Measurements from ENCODE around the gene TMEM132C.

DNA sequence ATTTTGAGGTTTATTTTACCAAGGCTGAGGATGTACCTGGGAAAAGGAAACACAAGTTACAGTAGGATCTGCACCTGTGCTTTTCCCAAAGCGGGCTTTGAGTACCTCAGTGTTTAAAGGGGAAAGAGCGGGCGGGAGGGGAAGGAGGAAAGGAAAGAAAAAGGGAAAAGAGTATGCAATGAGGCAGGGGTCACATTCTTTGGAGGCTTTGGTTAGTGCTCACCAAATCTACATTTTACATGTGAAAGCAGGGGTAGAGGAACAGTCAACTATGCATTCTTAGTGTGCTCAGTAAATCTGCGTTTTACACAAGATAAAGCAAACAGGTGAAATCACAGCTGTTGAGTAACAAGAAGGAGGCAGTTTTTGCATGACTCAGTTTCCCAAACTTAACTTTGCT, 242.2 kb downstream of the TMEM132C start:
- TF ChIP-seq, protein P1, sequence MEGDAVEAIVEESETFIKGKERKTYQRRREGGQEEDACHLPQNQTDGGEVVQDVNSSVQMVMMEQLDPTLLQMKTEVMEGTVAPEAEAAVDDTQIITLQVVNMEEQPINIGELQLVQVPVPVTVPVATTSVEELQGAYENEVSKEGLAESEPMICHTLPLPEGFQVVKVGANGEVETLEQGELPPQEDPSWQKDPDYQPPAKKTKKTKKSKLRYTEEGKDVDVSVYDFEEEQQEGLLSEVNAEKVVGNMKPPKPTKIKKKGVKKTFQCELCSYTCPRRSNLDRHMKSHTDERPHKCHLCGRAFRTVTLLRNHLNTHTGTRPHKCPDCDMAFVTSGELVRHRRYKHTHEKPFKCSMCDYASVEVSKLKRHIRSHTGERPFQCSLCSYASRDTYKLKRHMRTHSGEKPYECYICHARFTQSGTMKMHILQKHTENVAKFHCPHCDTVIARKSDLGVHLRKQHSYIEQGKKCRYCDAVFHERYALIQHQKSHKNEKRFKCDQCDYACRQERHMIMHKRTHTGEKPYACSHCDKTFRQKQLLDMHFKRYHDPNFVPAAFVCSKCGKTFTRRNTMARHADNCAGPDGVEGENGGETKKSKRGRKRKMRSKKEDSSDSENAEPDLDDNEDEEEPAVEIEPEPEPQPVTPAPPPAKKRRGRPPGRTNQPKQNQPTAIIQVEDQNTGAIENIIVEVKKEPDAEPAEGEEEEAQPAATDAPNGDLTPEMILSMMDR (IDR thresholded peaks at IDR 0.05): no peak
- TF ChIP-seq NRF1 (IDR thresholded peaks at IDR 0.05; ENCODE audit: low read depth, low read length): no peak
- TF ChIP-seq CHD2 (IDR thresholded peaks at IDR 0.05; ENCODE audit: low read length, partially characterized antibody): no peak
- no peak for TF ChIP-seq GABPA (IDR thresholded peaks at IDR 0.05; ENCODE audit: low read depth)
- no peak for TF ChIP-seq NFIC (IDR thresholded peaks at IDR 0.05; ENCODE audit: borderline replicate concordance)
- TF ChIP-seq, protein P2, sequence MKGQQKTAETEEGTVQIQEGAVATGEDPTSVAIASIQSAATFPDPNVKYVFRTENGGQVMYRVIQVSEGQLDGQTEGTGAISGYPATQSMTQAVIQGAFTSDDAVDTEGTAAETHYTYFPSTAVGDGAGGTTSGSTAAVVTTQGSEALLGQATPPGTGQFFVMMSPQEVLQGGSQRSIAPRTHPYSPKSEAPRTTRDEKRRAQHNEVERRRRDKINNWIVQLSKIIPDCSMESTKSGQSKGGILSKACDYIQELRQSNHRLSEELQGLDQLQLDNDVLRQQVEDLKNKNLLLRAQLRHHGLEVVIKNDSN (IDR thresholded peaks at IDR 0.05; ENCODE audit: borderline replicate concordance, low read depth): no peak
- TF ChIP-seq RCOR1 (IDR thresholded peaks at IDR 0.05; ENCODE audit: low read length): no peak

Measured in SK-N-SH (cell line).